Trophoblast cell (in vitro differentiated cells and primary cell): ENCODE results near the gene EFNA3.

Source experiments
- DNase-seq, 2 donors: peaks; one replicate each; pipeline ENCODE4 v3.0.0-alpha.2; 2016
- H2AFZ ChIP-seq: 2 replicates; pipeline ENCODE4 v1.6.1; 2013; ENCODE audit warnings: low read length, moderate library complexity, mild to moderate bottlenecking; ENCODE audit not compliant: insufficient read depth, poor library complexity
- H2AK5ac ChIP-seq: 2 replicates; pipeline ENCODE4 v1.6.1; 2013; ENCODE audit warnings: mild to moderate bottlenecking, low read length
- H2BK120ac ChIP-seq: 2 replicates; pipeline ENCODE4 v1.6.1; 2013; ENCODE audit warnings: low read length, mild to moderate bottlenecking, moderate library complexity; ENCODE audit not compliant: insufficient read depth, poor library complexity
- H2BK12ac ChIP-seq: 2 replicates; pipeline ENCODE4 v1.6.1; 2013; ENCODE audit warnings: mild to moderate bottlenecking, low read length, moderate library complexity
- H2BK5ac ChIP-seq: 2 replicates; pipeline ENCODE4 v1.6.1; 2013; ENCODE audit warnings: low read length, low read depth, moderate library complexity, mild to moderate bottlenecking; ENCODE audit not compliant: poor library complexity
- H3K14ac ChIP-seq: 2 replicates; pipeline ENCODE4 v1.6.1; 2013; ENCODE audit warnings: mild to moderate bottlenecking, low read length
- H3K18ac ChIP-seq: 2 replicates; pipeline ENCODE4 v1.6.1; 2013; ENCODE audit warnings: mild to moderate bottlenecking, low read length
- H3K23ac ChIP-seq: 2 replicates; pipeline ENCODE4 v1.6.1; 2013; ENCODE audit warnings: low read length
- H3K27ac ChIP-seq: 2 replicates; pipeline ENCODE4 v1.5.1; 2013; ENCODE audit warnings: low read depth, mild to moderate bottlenecking, inconsistent platforms, low read length, moderate library complexity
- H3K27me3 ChIP-seq: 2 replicates; pipeline ENCODE4 v1.6.1; 2013; ENCODE audit warnings: inconsistent platforms, mild to moderate bottlenecking, low read length, moderate library complexity; ENCODE audit not compliant: insufficient read depth
- H3K36me3 ChIP-seq, 2 experiments: 1 replicate in 1 of 2; 2 replicates in 1 of 2; pipeline ENCODE4 v1.6.1; 2013; ENCODE audit warnings: low read length in 2 of 2, mild to moderate bottlenecking in 2 of 2, moderate library complexity in 1 of 2; ENCODE audit not compliant: insufficient read depth in 2 of 2, control insufficient read depth in 1 of 2
- H3K4ac ChIP-seq: 2 replicates; pipeline ENCODE4 v1.6.1; 2013; ENCODE audit warnings: low read depth, mild to moderate bottlenecking, low read length, moderate library complexity
- H3K4me1 ChIP-seq, 2 experiments: 1 replicate in 1 of 2; 2 replicates in 1 of 2; pipeline ENCODE4 v1.6.1; 2013; ENCODE audit warnings: low read length in 2 of 2, mild to moderate bottlenecking in 2 of 2, moderate library complexity in 1 of 2; ENCODE audit not compliant: insufficient read depth in 2 of 2, control insufficient read depth in 1 of 2
- H3K4me2 ChIP-seq: 2 replicates; pipeline ENCODE4 v1.6.1; 2013; ENCODE audit warnings: inconsistent platforms, mild to moderate bottlenecking, low read length, moderate library complexity
- H3K4me3 ChIP-seq: 2 replicates; pipeline ENCODE4 v1.5.1; 2013; ENCODE audit warnings: mild to moderate bottlenecking, low read depth, low read length, inconsistent platforms
- H3K79me1 ChIP-seq: one replicate; pipeline ENCODE4 v1.6.1; 2013; ENCODE audit warnings: low read length
- H3K79me2 ChIP-seq: 2 replicates; pipeline ENCODE4 v1.6.1; 2013; ENCODE audit warnings: low read length, mild to moderate bottlenecking; ENCODE audit not compliant: control insufficient read depth, insufficient read depth, poor library complexity
- H3K9ac ChIP-seq: 2 replicates; pipeline ENCODE4 v1.6.1; 2013; ENCODE audit warnings: mild to moderate bottlenecking, low read length
- H3K9me3 ChIP-seq: 2 replicates; pipeline ENCODE4 v1.6.1; 2013; ENCODE audit warnings: low read depth, mild to moderate bottlenecking, control low read depth, inconsistent platforms, low read length; ENCODE audit not compliant: insufficient read depth
- H4K12ac ChIP-seq: 2 replicates; pipeline ENCODE4 v1.6.1; 2013; ENCODE audit warnings: low read depth, mild to moderate bottlenecking, low read length, moderate library complexity
- H4K8ac ChIP-seq: 2 replicates; pipeline ENCODE4 v1.6.1; 2013; ENCODE audit warnings: low read depth, mild to moderate bottlenecking, low read length, moderate library complexity
- H4K91ac ChIP-seq: one replicate; pipeline ENCODE4 v1.6.1; 2013; ENCODE audit warnings: low read depth, mild to moderate bottlenecking, low read length, moderate library complexity
- WGBS: extraction: QIAGEN DNeasy Blood & Tissue Kit; methylation state at CpG from one replicate; pipeline ENCODE4 v1.1.7; 2013; ENCODE audit warnings: missing lambda C conversion rate; ENCODE audit not compliant: insufficient read length, insufficient coverage; ENCODE audit errors: extremely low coverage; 5-methylcytosine and 5-hydroxymethylcytosine counted together

Gene EFNA3

DNA sequence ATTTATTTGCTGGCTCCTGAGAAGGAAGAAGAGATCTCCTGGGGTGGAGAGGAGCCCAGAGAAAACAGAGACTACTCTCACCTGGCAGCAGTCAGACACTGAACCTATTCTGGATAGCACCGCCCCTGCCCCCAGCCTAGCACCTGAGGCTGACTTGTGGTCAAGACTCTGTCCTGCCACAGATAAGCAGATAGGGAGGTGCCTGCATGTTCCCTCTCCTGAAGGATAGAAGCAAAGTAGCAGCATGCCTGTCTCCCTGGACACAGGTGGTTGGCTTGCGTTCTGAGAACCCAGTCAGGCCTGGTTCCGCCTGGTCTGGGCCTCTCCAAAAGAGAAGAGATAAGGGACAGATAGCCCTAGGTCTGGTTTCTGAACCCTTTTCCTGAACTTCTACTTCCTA lies 1.3 kb upstream of the EFNA3 start:
- no peak overlapping the region for H3K4me3 ChIP-seq
- no peak overlapping the region for H3K14ac ChIP-seq
- H2BK5ac ChIP-seq = no peak overlapping the region
- H2AK5ac ChIP-seq = no peak overlapping the region
- no peaks in the 10 kb centered on the region for H3K36me3 ChIP-seq
- H3K27ac ChIP-seq = no peak overlapping the region
- no peaks in the 10 kb centered on the region for H3K79me2 ChIP-seq
- H3K4me1 ChIP-seq = peaks cover 17 to 29% of the 10 kb centered on the region in 2 experiments
- DNase-seq = peak in 1 of 2 donors; percentile 39
- H3K79me1 ChIP-seq = no peaks in the 10 kb centered on the region
- no peak overlapping the region for H2BK120ac ChIP-seq
- H4K12ac ChIP-seq = no peak overlapping the region
- no peak overlapping the region for H3K4ac ChIP-seq
- H4K8ac ChIP-seq = no peak overlapping the region
- no peak overlapping the region for H3K4me2 ChIP-seq
- no CpG with 5 or more reads among the region's 3 CpGs for WGBS
- H3K27me3 ChIP-seq = peaks cover 41% of the 10 kb centered on the region
- H2AFZ ChIP-seq = no peak overlapping the region
- H2BK12ac ChIP-seq = no peak overlapping the region
- no peak overlapping the region for H3K23ac ChIP-seq
- no peak overlapping the region for H3K18ac ChIP-seq
- peaks cover 6% of the 10 kb centered on the region for H3K9me3 ChIP-seq
- no peak overlapping the region for H4K91ac ChIP-seq
- no peak overlapping the region for H3K9ac ChIP-seq

DNA sequence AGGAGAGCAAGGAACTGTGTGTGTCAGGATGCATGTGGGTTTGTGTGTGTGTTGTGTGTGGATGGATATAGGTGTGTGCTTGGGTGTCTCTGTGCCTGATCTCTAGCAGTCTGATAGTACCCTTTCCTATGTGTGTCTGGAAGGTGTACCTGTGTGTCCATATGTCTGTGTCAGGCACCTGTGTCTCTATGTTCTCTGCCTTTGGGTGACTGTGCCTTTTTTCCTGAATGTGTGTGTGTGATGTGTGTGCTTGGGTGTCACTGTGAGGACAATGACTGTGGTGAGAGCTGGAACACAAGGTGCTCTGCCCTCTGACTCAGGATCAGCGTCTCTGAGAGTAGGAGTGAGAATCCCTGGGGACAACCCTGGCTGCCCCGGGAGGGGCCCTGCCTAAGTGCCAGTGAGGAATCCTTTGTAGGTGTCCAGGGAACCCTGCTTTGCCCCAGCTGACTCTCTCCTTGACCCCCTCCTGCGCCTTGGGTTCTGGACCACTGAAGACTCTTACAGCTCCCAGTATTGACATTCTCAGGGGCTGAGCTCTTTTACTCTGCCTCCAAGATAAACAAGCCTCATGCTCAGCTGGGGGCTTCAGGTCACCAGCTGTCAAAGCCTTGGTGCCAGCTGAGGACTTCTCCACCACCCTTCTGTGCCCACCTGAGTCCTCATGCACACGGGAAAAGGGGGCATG lies 735 bp upstream of the EFNA3 start:
- Histone ChIP-seq H3K4me2 (no peak overlapping the region), H2BK5ac (no peak overlapping the region), H2BK12ac (no peak overlapping the region), H2BK120ac (no peak overlapping the region), H3K18ac (no peak overlapping the region), H4K12ac (no peak overlapping the region), H3K9me3 (peaks cover 6% of the 10 kb centered on the region), H3K23ac (no peak overlapping the region), H2AK5ac (no peak overlapping the region), H3K79me2 (no peaks in the 10 kb centered on the region), H3K4me1 (peaks cover 17 to 29% of the 10 kb centered on the region in 2 experiments), H3K4me3 (no peak overlapping the region), H3K9ac (no peak overlapping the region), H3K4ac (no peak overlapping the region), H4K8ac (no peak overlapping the region), H3K36me3 (no peaks in the 10 kb centered on the region), H4K91ac (no peak overlapping the region), H3K27ac (no peak overlapping the region), H3K27me3 (peaks cover 46% of the 10 kb centered on the region), H3K79me1 (no peaks in the 10 kb centered on the region), H3K14ac (no peak overlapping the region), H2AFZ (no peak overlapping the region)
- WGBS = no CpG with 5 or more reads among the region's 4 CpGs
- DNase-seq = no peak

DNA sequence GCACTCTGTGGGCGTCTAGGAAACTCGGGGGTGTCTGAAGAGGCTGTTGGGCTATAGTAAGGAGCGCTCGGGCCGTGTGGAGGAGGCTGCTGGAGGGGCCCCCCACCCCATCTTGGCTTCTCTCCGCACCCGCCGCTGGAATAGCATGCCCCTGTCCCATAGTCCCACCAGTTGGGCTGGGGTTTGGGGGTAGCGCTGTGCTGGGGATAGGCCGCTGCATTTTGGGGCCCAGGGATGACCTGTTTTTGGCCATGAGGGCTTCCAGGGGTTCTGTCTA lies 511 bp downstream of the EFNA3 start:
- H3K4me1 ChIP-seq = peaks cover 17 to 29% of the 10 kb centered on the region in 2 experiments
- no peak overlapping the region for H3K23ac ChIP-seq
- no peak overlapping the region for H2BK5ac ChIP-seq
- DNase-seq = no peak
- no peaks in the 10 kb centered on the region for H3K79me1 ChIP-seq
- H4K12ac ChIP-seq = no peak overlapping the region
- H2BK120ac ChIP-seq = no peak overlapping the region
- no peaks in the 10 kb centered on the region for H3K36me3 ChIP-seq
- no peak overlapping the region for H3K18ac ChIP-seq
- H2BK12ac ChIP-seq = no peak overlapping the region
- no peak overlapping the region for H3K27ac ChIP-seq
- no peak overlapping the region for H2AK5ac ChIP-seq
- H3K27me3 ChIP-seq = peaks cover 51% of the 10 kb centered on the region
- no peaks in the 10 kb centered on the region for H3K79me2 ChIP-seq
- H3K4me3 ChIP-seq = peak overlapping the region; percentile 55
- peak overlapping the region; percentile 79 for H3K4me2 ChIP-seq
- no peak overlapping the region for H4K8ac ChIP-seq
- no peak overlapping the region for H4K91ac ChIP-seq
- H3K4ac ChIP-seq = no peak overlapping the region
- H2AFZ ChIP-seq = no peak overlapping the region
- no peak overlapping the region for H3K14ac ChIP-seq
- no CpG with 5 or more reads among the region's 10 CpGs for WGBS
- H3K9ac ChIP-seq = no peak overlapping the region
- H3K9me3 ChIP-seq = peaks cover 6% of the 10 kb centered on the region

DNA sequence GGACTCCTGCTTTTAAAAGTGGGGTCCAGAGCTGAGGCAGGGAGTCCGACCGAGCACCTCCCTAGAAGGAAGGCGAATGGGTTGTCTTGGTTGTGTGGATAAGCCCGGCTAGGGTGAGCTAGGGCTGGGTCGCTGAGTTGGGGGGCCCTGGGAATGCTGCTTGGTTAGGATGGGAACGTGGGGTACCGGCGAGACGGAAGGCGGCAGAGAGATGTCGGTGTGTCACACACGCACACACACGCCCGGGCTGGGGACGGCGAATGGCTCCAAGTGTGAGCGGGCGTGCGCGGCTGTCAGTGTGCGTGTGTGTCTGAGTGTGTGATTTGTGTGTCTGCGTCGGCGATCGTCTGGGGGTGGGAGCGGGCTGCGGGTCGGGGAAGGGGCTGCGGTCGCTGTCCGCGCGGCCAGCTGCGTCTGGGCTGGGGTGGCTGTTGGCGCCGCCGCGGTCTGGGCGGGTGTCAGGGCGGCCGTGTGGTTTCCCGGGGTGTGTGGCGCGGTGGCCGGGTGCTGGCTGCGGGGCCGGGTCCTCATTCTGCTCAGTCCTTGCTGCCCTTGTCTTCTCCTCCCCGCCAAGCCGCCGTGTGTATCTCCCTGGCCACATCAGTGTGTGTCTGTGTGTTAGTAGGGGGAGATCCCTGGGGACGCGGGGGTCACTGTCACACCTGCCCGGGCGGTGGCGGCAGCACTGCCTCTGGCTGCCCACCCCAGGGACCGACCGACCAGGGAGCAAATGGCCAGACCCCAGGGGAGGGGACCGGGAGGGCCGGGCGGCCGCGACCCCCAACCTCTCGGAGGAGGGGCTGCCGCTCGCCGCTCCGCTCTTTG lies 1.1 kb downstream of the EFNA3 start:
- Histone ChIP-seq H3K27me3 (peaks cover 51% of the 10 kb centered on the region), H3K18ac (no peak overlapping the region), H2AK5ac (no peak overlapping the region), H3K36me3 (no peaks in the 10 kb centered on the region), H4K8ac (no peak overlapping the region), H3K27ac (no peak overlapping the region), H3K9me3 (peaks cover 8% of the 10 kb centered on the region), H3K4me2 (peak overlapping the region; percentile 79), H3K4me3 (no peak overlapping the region), H2BK120ac (no peak overlapping the region), H3K79me1 (no peaks in the 10 kb centered on the region), H3K14ac (no peak overlapping the region), H2BK12ac (no peak overlapping the region), H3K4me1 (peaks cover 21 to 32% of the 10 kb centered on the region in 2 experiments), H3K23ac (peak overlapping the region; percentile 86), H3K9ac (no peak overlapping the region), H2BK5ac (no peak overlapping the region), H2AFZ (no peak overlapping the region), H3K79me2 (no peaks in the 10 kb centered on the region), H4K12ac (no peak overlapping the region), H3K4ac (no peak overlapping the region), H4K91ac (no peak overlapping the region)
- no CpG with 5 or more reads among the region's 67 CpGs for WGBS
- no peak for DNase-seq
